Erythroblast (primary cell): Measurements from ENCODE around the gene GPR148.

Experiments used
- GATA1 ChIP-seq: IDR thresholded peaks from 2 replicates; pipeline ENCODE4 v1.6.1; 2011; ENCODE audit warnings: low read depth, mild to moderate bottlenecking, control low read depth, low read length, moderate library complexity
- POLR2A ChIP-seq: IDR thresholded peaks from 2 replicates; pipeline ENCODE4 v1.6.1; 2011; ENCODE audit warnings: mild to moderate bottlenecking, low read length

DNA sequence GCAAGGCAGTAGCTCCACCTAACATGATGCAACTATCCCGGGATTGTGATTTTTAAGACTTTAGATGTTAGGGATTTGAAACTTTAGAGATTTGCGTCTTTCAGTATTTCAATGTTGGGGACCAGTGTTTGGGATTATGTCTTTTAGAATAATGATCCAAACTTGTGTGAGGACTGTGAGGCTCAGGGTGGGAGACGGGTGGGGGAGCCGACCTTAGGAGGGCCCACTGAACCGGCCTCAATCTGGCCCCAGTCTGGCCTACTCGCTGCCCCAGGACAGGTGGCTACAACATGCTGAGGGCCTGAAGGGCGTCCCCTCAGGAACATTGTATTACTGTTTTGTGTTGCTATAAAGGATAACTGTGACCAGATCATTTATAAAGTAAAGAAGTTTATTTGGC, 37.2 kb downstream of the GPR148 start:
- TF ChIP-seq POLR2A (no peak), GATA1 (no peak)
